ENCODE data around the gene RNASE11. TPM values are rescaled to one million over a fixed set of nuclear protein-coding genes. Genes with fewer than 3 reads are reported as not detected.
"Not testable (repeated sequence)": the region's sequence is repeated elsewhere in the genome, so short reads cannot be mapped to it uniquely, and the experiment has no call there.

RNASE11 gene
- total RNA-seq, 1 donor from 2014 or later, result not detected

GRCh38 chr14:20610002-20610765, 22.4 kb upstream of the RNASE11 start:
- DNase-seq (ENCODE audit: low spot score), result peak; percentile 62
- no peak overlapping the region for H3K4me3 Mint-ChIP-seq
- intact Hi-C loops (cut with micrococcal nuclease), result loop anchor here (5.0 kb wide), 3 partner anchors 172 to 382 kb away; partner anchors contain the start of gene RNASE6
- no peaks in the 10 kb centered on the region for H3K36me3 Mint-ChIP-seq (ENCODE audit: low read depth)
- no peaks in the 10 kb centered on the region for H3K9me3 Mint-ChIP-seq
- no peaks in the 10 kb centered on the region for H3K27me3 Mint-ChIP-seq (ENCODE audit: insufficient read depth)
- H3K4me1 Mint-ChIP-seq (ENCODE audit: low read depth), result no peaks in the 10 kb centered on the region
- no peak overlapping the region for H3K27ac Mint-ChIP-seq

- H3K9me3 Mint-ChIP-seq, result no peaks in the 10 kb centered on the region
- intact Hi-C loops (cut with micrococcal nuclease), result loop anchor here (1.0 to 5.0 kb wide), 9 partner anchors 78 to 383 kb away; partner anchors contain the start of genes RNASE6 and TTC5
- no peak overlapping the region for H3K27ac Mint-ChIP-seq
- peak; percentile 57 for DNase-seq (ENCODE audit: low spot score)
- no peak overlapping the region for H3K4me3 Mint-ChIP-seq
- H3K4me1 Mint-ChIP-seq (ENCODE audit: low read depth), result no peaks in the 10 kb centered on the region
- H3K27me3 Mint-ChIP-seq (ENCODE audit: insufficient read depth), result no peaks in the 10 kb centered on the region
- no peaks in the 10 kb centered on the region for H3K36me3 Mint-ChIP-seq (ENCODE audit: low read depth)
Observed at GRCh38 chr14:20609215-20610001, 21.6 kb upstream of the RNASE11 start.

GRCh38 chr14:20608383-20609110, 20.7 kb upstream of the RNASE11 start:
- H3K27ac Mint-ChIP-seq, result no peak overlapping the region
- H3K36me3 Mint-ChIP-seq (ENCODE audit: low read depth), result no peaks in the 10 kb centered on the region
- no peak overlapping the region for H3K4me3 Mint-ChIP-seq
- intact Hi-C loops (cut with micrococcal nuclease), result loop anchor here (1.0 to 5.0 kb wide), 6 partner anchors 77 to 303 kb away; partner anchors contain the start of gene TTC5
- no peak for DNase-seq (ENCODE audit: low spot score)
- H3K4me1 Mint-ChIP-seq (ENCODE audit: low read depth), result no peaks in the 10 kb centered on the region
- no peaks in the 10 kb centered on the region for H3K27me3 Mint-ChIP-seq (ENCODE audit: insufficient read depth)
- H3K9me3 Mint-ChIP-seq, result no peaks in the 10 kb centered on the region

GRCh38 chr14:20607617-20608016, 19.8 kb upstream of the RNASE11 start:
- intact Hi-C loops (cut with micrococcal nuclease), result loop anchor here (5.0 kb wide), 1 partner anchor 250 kb away; no protein-coding TSS in a partner anchor
- Mint-ChIP-seq H3K27me3 (ENCODE audit: insufficient read depth) (no peaks in the 10 kb centered on the region), H3K27ac (no peak overlapping the region), H3K9me3 (no peaks in the 10 kb centered on the region), H3K4me3 (no peak overlapping the region), H3K4me1 (ENCODE audit: low read depth) (no peaks in the 10 kb centered on the region), H3K36me3 (ENCODE audit: low read depth) (no peaks in the 10 kb centered on the region)
- no peak for DNase-seq (ENCODE audit: low spot score)

- Mint-ChIP-seq H3K36me3 (ENCODE audit: low read depth) (no peaks in the 10 kb centered on the region), H3K27ac (no peak overlapping the region), H3K9me3 (no peaks in the 10 kb centered on the region), H3K4me1 (ENCODE audit: low read depth) (no peaks in the 10 kb centered on the region), H3K27me3 (ENCODE audit: insufficient read depth) (no peaks in the 10 kb centered on the region), H3K4me3 (no peak overlapping the region)
- intact Hi-C loops (cut with micrococcal nuclease), result loop anchor here (5.0 kb wide), 1 partner anchor 250 kb away; no protein-coding TSS in a partner anchor
- DNase-seq (ENCODE audit: low spot score), result no peak
Observed at GRCh38 chr14:20606902-20607242, 19.1 kb upstream of the RNASE11 start.

- Mint-ChIP-seq H3K36me3 (ENCODE audit: low read depth) (no peaks in the 10 kb centered on the region), H3K27ac (no peak overlapping the region), H3K4me1 (ENCODE audit: low read depth) (no peaks in the 10 kb centered on the region), H3K4me3 (no peak overlapping the region), H3K27me3 (ENCODE audit: insufficient read depth) (no peaks in the 10 kb centered on the region), H3K9me3 (no peaks in the 10 kb centered on the region)
- DNase-seq (ENCODE audit: low spot score), result no peak
- intact Hi-C loops (cut with micrococcal nuclease), result loop anchor here (5.0 kb wide), 1 partner anchor 251 kb away; no protein-coding TSS in a partner anchor
Observed at GRCh38 chr14:20606190-20606901, 18.5 kb upstream of the RNASE11 start.

- Mint-ChIP-seq H3K36me3 (ENCODE audit: low read depth) (no peaks in the 10 kb centered on the region), H3K27ac (no peak overlapping the region), H3K4me3 (no peak overlapping the region), H3K9me3 (no peaks in the 10 kb centered on the region), H3K27me3 (ENCODE audit: insufficient read depth) (no peaks in the 10 kb centered on the region), H3K4me1 (ENCODE audit: low read depth) (no peaks in the 10 kb centered on the region)
- DNase-seq (ENCODE audit: low spot score), result no peak
- intact Hi-C loops (cut with micrococcal nuclease), result no loop called here
Observed at GRCh38 chr14:20603813-20604690, 16.3 kb upstream of the RNASE11 start.

- Mint-ChIP-seq H3K4me3 (no peak overlapping the region), H3K9me3 (no peaks in the 10 kb centered on the region), H3K27me3 (ENCODE audit: insufficient read depth) (no peaks in the 10 kb centered on the region), H3K4me1 (ENCODE audit: low read depth) (no peaks in the 10 kb centered on the region), H3K27ac (no peak overlapping the region), H3K36me3 (ENCODE audit: low read depth) (no peaks in the 10 kb centered on the region)
- intact Hi-C loops (cut with micrococcal nuclease), result no loop called here
- DNase-seq (ENCODE audit: low spot score), result no peak
Observed at GRCh38 chr14:20602583-20602982, 14.8 kb upstream of the RNASE11 start.

GRCh38 chr14:20601522-20601921, 13.7 kb upstream of the RNASE11 start:
- Mint-ChIP-seq H3K36me3 (ENCODE audit: low read depth) (no peaks in the 10 kb centered on the region), H3K27ac (no peak overlapping the region), H3K4me3 (no peak overlapping the region), H3K4me1 (ENCODE audit: low read depth) (no peaks in the 10 kb centered on the region), H3K9me3 (no peaks in the 10 kb centered on the region), H3K27me3 (ENCODE audit: insufficient read depth) (no peaks in the 10 kb centered on the region)
- intact Hi-C loops (cut with micrococcal nuclease), result no loop called here
- DNase-seq (ENCODE audit: low spot score), result no peak

- DNase-seq (ENCODE audit: low spot score), result no peak
- H3K27me3 Mint-ChIP-seq (ENCODE audit: insufficient read depth), result peaks cover 6% of the 10 kb centered on the region
- H3K9me3 Mint-ChIP-seq, result no peaks in the 10 kb centered on the region
- H3K4me3 Mint-ChIP-seq, result no peak overlapping the region
- H3K36me3 Mint-ChIP-seq (ENCODE audit: low read depth), result no peaks in the 10 kb centered on the region
- no peak overlapping the region for H3K27ac Mint-ChIP-seq
- intact Hi-C loops (cut with micrococcal nuclease), result no loop called here
- H3K4me1 Mint-ChIP-seq (ENCODE audit: low read depth), result no peaks in the 10 kb centered on the region
Observed at GRCh38 chr14:20597108-20597507, 9.3 kb upstream of the RNASE11 start.

- H3K9me3 Mint-ChIP-seq; H3K36me3 Mint-ChIP-seq (ENCODE audit: low read depth); H3K27ac Mint-ChIP-seq; H3K4me3 Mint-ChIP-seq; intact Hi-C loops (cut with micrococcal nuclease); H3K4me1 Mint-ChIP-seq (ENCODE audit: low read depth); H3K27me3 Mint-ChIP-seq (ENCODE audit: insufficient read depth); DNase-seq (ENCODE audit: low spot score): not testable (repeated sequence)
Observed at GRCh38 chr14:20595726-20596125, 7.9 kb upstream of the RNASE11 start.

Measured in activated T-helper 1 cell treated with anti-CD3 and anti-CD28 coated beads, Interleukin-12 subunit alpha, Interleukin-12 subunit beta, Interleukin-2, Interleukin-4 antibody, amounts not matched to agents 30 ng/mL and 10 ng/mL and 1 ng/mL, durations not matched to agents 14 hours and 24 hours and 36 hours (primary cell).